ENCODE measurements around the gene MRGPRG. TPM values are rescaled to one million over a fixed set of nuclear protein-coding genes. Genes with fewer than 3 reads are reported as not detected.

The MRGPRG gene
- total RNA-seq, 1 experiment from 2014 or later = not detected

- TF ChIP-seq CTCF (conservative IDR thresholded peaks at IDR 0.05; ENCODE audit: low read depth, low read length) (no peak), EZH2 (IDR thresholded peaks at IDR 0.05; ENCODE audit: borderline replicate concordance, low read depth, low read length, poor library complexity, severe bottlenecking) (no peak)
- H3K27ac ChIP-seq (ENCODE audit: low read depth, low read length, poor library complexity, severe bottlenecking) = no peak overlapping the region
- BruUV-seq (replicated peaks) = no TSS peak
- POLR2A ChIA-PET (ENCODE audit: low non-redundant PET) = no interaction called here
- H3K36me3 ChIP-seq (ENCODE audit: insufficient read depth, low read length, poor library complexity, severe bottlenecking) = no peaks in the 10 kb centered on the region
- no peaks in the 10 kb centered on the region for H3K27me3 ChIP-seq (replicated peaks; ENCODE audit: insufficient read depth, low read depth, low read length, poor library complexity)
- H3K4me1 ChIP-seq (ENCODE audit: insufficient read depth, low read length, poor library complexity, severe bottlenecking) = no peaks in the 10 kb centered on the region
- no peak overlapping the region for H3K4me3 ChIP-seq (ENCODE audit: low read depth, low read length, poor library complexity, severe bottlenecking)
- CTCF ChIA-PET = no interaction called here
- no peaks in the 10 kb centered on the region for H3K9me3 ChIP-seq (ENCODE audit: low read depth, low read length, poor library complexity, severe bottlenecking)
- DNase-seq (ENCODE audit: low spot score) = no peak
- intact Hi-C loops (cut with micrococcal nuclease; ENCODE audit: unreplicated experiment) = no loop called here
Observed at GRCh38 chr11:3231550-3231850, 12.9 kb upstream of the MRGPRG start.

- Histone ChIP-seq H3K4me3 (ENCODE audit: low read depth, low read length, poor library complexity, severe bottlenecking) (no peak overlapping the region), H3K9me3 (ENCODE audit: low read depth, low read length, poor library complexity, severe bottlenecking) (no peaks in the 10 kb centered on the region), H3K36me3 (ENCODE audit: insufficient read depth, low read length, poor library complexity, severe bottlenecking) (no peaks in the 10 kb centered on the region), H3K27me3 (replicated peaks; ENCODE audit: insufficient read depth, low read depth, low read length, poor library complexity) (no peaks in the 10 kb centered on the region), H3K4me1 (ENCODE audit: insufficient read depth, low read length, poor library complexity, severe bottlenecking) (no peaks in the 10 kb centered on the region), H3K27ac (ENCODE audit: low read depth, low read length, poor library complexity, severe bottlenecking) (no peak overlapping the region)
- ChIA-PET POLR2A (ENCODE audit: low non-redundant PET) (no interaction called here), CTCF (no interaction called here)
- no TSS peak for BruUV-seq (replicated peaks)
- intact Hi-C loops (cut with micrococcal nuclease; ENCODE audit: unreplicated experiment) = no loop called here
- no peak for DNase-seq (ENCODE audit: low spot score)
- TF ChIP-seq CTCF (conservative IDR thresholded peaks at IDR 0.05; ENCODE audit: low read depth, low read length) = no peak
- TF ChIP-seq EZH2 (IDR thresholded peaks at IDR 0.05; ENCODE audit: borderline replicate concordance, low read depth, low read length, poor library complexity, severe bottlenecking) = no peak
Observed at GRCh38 chr11:3230636-3231549, 12.3 kb upstream of the MRGPRG start.

- intact Hi-C loops (cut with micrococcal nuclease; ENCODE audit: unreplicated experiment) = no loop called here
- Histone ChIP-seq H3K27me3 (replicated peaks; ENCODE audit: insufficient read depth, low read depth, low read length, poor library complexity) (no peaks in the 10 kb centered on the region), H3K9me3 (ENCODE audit: low read depth, low read length, poor library complexity, severe bottlenecking) (no peaks in the 10 kb centered on the region), H3K36me3 (ENCODE audit: insufficient read depth, low read length, poor library complexity, severe bottlenecking) (no peaks in the 10 kb centered on the region), H3K27ac (ENCODE audit: low read depth, low read length, poor library complexity, severe bottlenecking) (no peak overlapping the region), H3K4me3 (ENCODE audit: low read depth, low read length, poor library complexity, severe bottlenecking) (no peak overlapping the region), H3K4me1 (ENCODE audit: insufficient read depth, low read length, poor library complexity, severe bottlenecking) (no peaks in the 10 kb centered on the region)
- ChIA-PET POLR2A (ENCODE audit: low non-redundant PET) (no interaction called here), CTCF (no interaction called here)
- DNase-seq (ENCODE audit: low spot score) = no peak
- no TSS peak for BruUV-seq (replicated peaks)
- no peak for TF ChIP-seq CTCF (conservative IDR thresholded peaks at IDR 0.05; ENCODE audit: low read depth, low read length)
- TF ChIP-seq EZH2 (IDR thresholded peaks at IDR 0.05; ENCODE audit: borderline replicate concordance, low read depth, low read length, poor library complexity, severe bottlenecking) = no peak
Observed at GRCh38 chr11:3229673-3230630, 11.3 kb upstream of the MRGPRG start.
